Calu3 (cell line): Measurements from ENCODE around the gene XPO4. TPM values are rescaled to one million over a fixed set of nuclear protein-coding genes. Genes with fewer than 3 reads are reported as not detected.
"Not testable (repeated sequence)": the region's sequence is repeated elsewhere in the genome, so short reads cannot be mapped to it uniquely, and the experiment has no call there.

ENCODE experiments used
- BruUV-seq: library from RNA; stranded (reverse); fragments of 400-500 nt; replicated peaks from 2 replicates; lab custom pipeline; 2021; lab: Mats Ljungman, UMichigan
- CTCF ChIA-PET: fragments of 300-600 bp; sonication (Branson Sonifier 250); formaldehyde crosslinking; loops from one replicate; lab custom pipeline; 2022; ENCODE audit warnings: antibody characterized with exemption; lab: Charles Lee
- DNase-seq: peaks from one replicate; pipeline ENCODE4 v3.0.0; 2022
- H3K27ac Mint-ChIP-seq: one replicate; pipeline ENCODE4 v1.8.0; 2022; ENCODE audit warnings: mixed read lengths; ENCODE audit not compliant: unreplicated experiment
- H3K27me3 Mint-ChIP-seq: one replicate; pipeline ENCODE4 v1.8.0; 2022; ENCODE audit warnings: mixed read lengths; ENCODE audit not compliant: unreplicated experiment
- H3K36me3 Mint-ChIP-seq: one replicate; pipeline ENCODE4 v1.8.0; 2022; ENCODE audit warnings: mild to moderate bottlenecking, moderate library complexity, mixed read lengths; ENCODE audit not compliant: insufficient read depth, unreplicated experiment
- H3K4me1 Mint-ChIP-seq: one replicate; pipeline ENCODE4 v1.8.0; 2022; ENCODE audit warnings: mild to moderate bottlenecking, low read depth, mixed read lengths; ENCODE audit not compliant: unreplicated experiment
- H3K4me3 Mint-ChIP-seq: one replicate; pipeline ENCODE4 v1.8.0; 2022; ENCODE audit warnings: mild to moderate bottlenecking, low read depth, moderate library complexity, mixed read lengths; ENCODE audit not compliant: unreplicated experiment
- H3K9me3 Mint-ChIP-seq: one replicate; pipeline ENCODE4 v1.8.0; 2022; ENCODE audit warnings: low read depth, mixed read lengths; ENCODE audit not compliant: unreplicated experiment
- intact Hi-C: fragments of 100-400 bp; cut with micrococcal nuclease; formaldehyde crosslinking; loops from one replicate; pipeline ENCODE4 v1.10.0; 2022; ENCODE audit not compliant: unreplicated experiment
- total RNA-seq: library from RNA; stranded (reverse); gene quantifications from 2 replicates; pipeline ENCODE4 v1.2.3, GENCODE V29; 2022
- TF ChIP-seq, protein P1 (sequence below): fragments of 200-600 bp; IDR thresholded peaks from one replicate; pipeline ENCODE4 v1.8.0; 2022; ENCODE audit warnings: antibody characterized with exemption; ENCODE audit not compliant: unreplicated experiment

XPO4 gene
- total RNA-seq, 1 experiment from 2014 or later, result 13.6 TPM

DNA sequence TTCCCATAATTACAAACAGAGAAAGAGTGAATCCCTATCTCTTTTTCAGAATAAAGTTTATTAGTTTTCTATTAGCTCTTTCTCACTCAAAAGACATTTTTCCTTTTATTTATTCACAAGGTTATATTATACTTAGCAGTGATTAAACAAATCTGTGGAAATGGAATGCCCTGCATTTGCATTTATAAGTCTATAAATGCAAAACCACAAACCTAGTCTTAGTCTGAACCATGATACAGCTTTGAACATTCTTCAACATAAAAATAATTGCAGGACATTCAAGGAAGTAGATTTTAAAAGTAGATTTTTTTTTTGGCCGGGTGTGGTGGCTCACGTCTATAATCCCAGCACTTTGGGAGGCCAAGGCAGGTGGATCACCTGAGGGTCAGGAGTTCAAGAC lies 8.3 kb downstream of the XPO4 start:
- no peak overlapping the region for H3K4me3 Mint-ChIP-seq
- intact Hi-C loops, result no loop called here
- no peak for DNase-seq
- no peak overlapping the region for H3K27ac Mint-ChIP-seq
- H3K4me1 Mint-ChIP-seq, result peaks cover 11% of the 10 kb centered on the region
- no peaks in the 10 kb centered on the region for H3K36me3 Mint-ChIP-seq
- no peaks in the 10 kb centered on the region for H3K9me3 Mint-ChIP-seq
- H3K27me3 Mint-ChIP-seq, result no peaks in the 10 kb centered on the region
- CTCF ChIA-PET, result interaction anchor here (0.7 kb wide), 1 partner anchor 23 kb away, joined by 3 read pairs; no protein-coding TSS in a partner anchor
- no TSS peak for BruUV-seq
- TF ChIP-seq, protein P1, sequence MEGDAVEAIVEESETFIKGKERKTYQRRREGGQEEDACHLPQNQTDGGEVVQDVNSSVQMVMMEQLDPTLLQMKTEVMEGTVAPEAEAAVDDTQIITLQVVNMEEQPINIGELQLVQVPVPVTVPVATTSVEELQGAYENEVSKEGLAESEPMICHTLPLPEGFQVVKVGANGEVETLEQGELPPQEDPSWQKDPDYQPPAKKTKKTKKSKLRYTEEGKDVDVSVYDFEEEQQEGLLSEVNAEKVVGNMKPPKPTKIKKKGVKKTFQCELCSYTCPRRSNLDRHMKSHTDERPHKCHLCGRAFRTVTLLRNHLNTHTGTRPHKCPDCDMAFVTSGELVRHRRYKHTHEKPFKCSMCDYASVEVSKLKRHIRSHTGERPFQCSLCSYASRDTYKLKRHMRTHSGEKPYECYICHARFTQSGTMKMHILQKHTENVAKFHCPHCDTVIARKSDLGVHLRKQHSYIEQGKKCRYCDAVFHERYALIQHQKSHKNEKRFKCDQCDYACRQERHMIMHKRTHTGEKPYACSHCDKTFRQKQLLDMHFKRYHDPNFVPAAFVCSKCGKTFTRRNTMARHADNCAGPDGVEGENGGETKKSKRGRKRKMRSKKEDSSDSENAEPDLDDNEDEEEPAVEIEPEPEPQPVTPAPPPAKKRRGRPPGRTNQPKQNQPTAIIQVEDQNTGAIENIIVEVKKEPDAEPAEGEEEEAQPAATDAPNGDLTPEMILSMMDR, result no peak

DNA sequence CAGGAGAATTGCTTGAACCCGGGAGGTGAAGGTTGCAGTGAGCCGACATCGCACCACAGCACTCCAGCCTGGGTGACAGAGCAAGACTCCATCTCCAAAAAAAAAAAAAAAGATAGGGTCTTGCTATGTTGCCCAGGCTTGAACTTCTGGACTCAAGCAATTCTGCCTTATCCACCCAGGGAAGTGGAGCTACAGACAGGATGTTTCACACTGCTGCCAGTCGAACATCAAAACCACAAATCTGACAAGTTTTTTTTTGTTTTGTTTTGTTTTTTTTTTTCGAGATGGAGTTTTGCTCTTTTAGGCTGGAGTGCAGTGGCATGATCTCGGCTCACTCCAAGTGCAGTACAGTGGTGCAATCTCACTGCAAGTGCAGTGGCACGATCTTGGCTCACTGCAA lies 10.8 kb downstream of the XPO4 start:
- CTCF ChIA-PET, result interaction anchor here (0.6 to 0.7 kb wide), 2 partner anchors 143 to 216 kb away, joined by 3 read pairs; no protein-coding TSS in a partner anchor
- Mint-ChIP-seq H3K27ac (no peak overlapping the region), H3K4me1 (peaks cover 11% of the 10 kb centered on the region), H3K27me3 (no peaks in the 10 kb centered on the region), H3K4me3 (no peak overlapping the region), H3K36me3 (peaks cover 5% of the 10 kb centered on the region), H3K9me3 (no peaks in the 10 kb centered on the region)
- TF ChIP-seq, protein P1, result no peak
- BruUV-seq, result no TSS peak
- intact Hi-C loops, result no loop called here
- DNase-seq, result no peak

DNA sequence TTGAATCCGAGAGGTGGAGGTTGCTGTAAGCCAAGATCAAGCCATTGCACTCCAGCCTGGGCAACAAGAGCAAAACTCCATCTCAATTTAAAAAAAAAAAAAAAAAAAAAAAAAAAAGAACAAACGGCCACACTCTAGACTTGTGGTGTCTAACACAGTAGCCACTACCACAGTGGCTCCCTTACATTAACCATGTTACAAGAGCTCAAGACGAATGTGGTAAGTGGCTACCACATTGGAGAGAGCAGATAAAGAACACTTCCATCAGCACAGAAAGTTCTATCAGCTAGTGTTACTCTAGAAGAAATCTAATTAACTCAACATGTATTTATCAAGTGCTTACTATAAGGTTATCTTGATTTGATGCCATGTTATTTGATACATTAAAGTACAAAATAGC lies 11.5 kb downstream of the XPO4 start:
- no peak for DNase-seq
- intact Hi-C loops, result no loop called here
- peaks cover 11% of the 10 kb centered on the region for H3K4me1 Mint-ChIP-seq
- no peaks in the 10 kb centered on the region for H3K27me3 Mint-ChIP-seq
- TF ChIP-seq, protein P1, result no peak
- H3K4me3 Mint-ChIP-seq, result no peak overlapping the region
- no TSS peak for BruUV-seq
- CTCF ChIA-PET, result interaction anchor here (0.7 kb wide), 1 partner anchor 143 kb away, joined by 3 read pairs; no protein-coding TSS in a partner anchor
- peaks cover 5% of the 10 kb centered on the region for H3K36me3 Mint-ChIP-seq
- H3K27ac Mint-ChIP-seq, result no peak overlapping the region
- H3K9me3 Mint-ChIP-seq, result no peaks in the 10 kb centered on the region

DNA sequence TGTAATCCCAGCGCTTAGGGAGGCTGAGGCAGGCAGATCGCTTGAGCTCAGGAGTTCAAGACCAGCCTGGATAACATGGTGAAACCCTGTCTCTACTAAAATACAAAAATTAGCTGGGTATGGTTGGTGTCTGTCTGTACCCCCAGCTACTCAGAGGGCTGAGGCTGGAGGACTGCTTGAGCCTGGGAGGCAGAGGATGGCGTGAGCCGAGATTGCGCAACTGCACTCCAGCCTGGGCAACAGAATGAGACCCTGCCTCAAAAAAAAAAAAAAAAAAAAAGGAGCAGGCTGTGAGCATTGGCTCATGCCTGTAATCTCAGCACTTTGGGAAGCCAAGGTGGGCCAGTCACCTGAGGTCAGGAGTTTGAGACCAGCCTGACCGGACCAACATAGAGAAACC lies 12.0 kb downstream of the XPO4 start:
- H3K36me3 Mint-ChIP-seq, intact Hi-C loops, H3K27me3 Mint-ChIP-seq, DNase-seq, H3K4me3 Mint-ChIP-seq, H3K9me3 Mint-ChIP-seq, BruUV-seq, H3K27ac Mint-ChIP-seq, CTCF ChIA-PET: not testable (repeated sequence)
- peaks cover 11% of the 10 kb centered on the region for H3K4me1 Mint-ChIP-seq

DNA sequence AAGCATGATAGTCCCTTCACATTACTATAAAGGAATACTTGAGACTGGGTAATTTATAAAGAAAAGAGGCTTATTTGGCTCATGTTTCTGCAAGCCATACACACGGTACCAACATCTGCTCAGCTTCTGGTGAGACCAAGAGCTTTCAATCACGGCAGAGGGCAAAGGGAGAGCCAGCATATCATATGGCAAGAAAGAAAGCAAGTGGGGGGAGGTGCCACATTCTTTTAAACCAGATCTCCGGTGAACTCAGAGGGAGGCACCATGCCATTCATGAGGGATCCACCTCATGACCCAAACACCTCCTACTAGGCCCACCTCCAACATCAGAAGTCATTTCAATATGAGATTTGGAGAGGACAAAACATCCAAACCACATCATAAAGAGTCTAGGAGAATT lies 20.3 kb downstream of the XPO4 start:
- CTCF ChIA-PET, result no interaction called here
- DNase-seq, result no peak

More for the DNA sequence above, 20.3 kb downstream of the XPO4 start:
- Mint-ChIP-seq H3K4me3 (no peak overlapping the region), H3K9me3 (peaks cover under 1% of the 10 kb centered on the region), H3K4me1 (peaks cover 9% of the 10 kb centered on the region), H3K27ac (no peak overlapping the region), H3K36me3 (no peaks in the 10 kb centered on the region), H3K27me3 (no peaks in the 10 kb centered on the region)
- BruUV-seq, result no TSS peak
- TF ChIP-seq, protein P1, result no peak
- intact Hi-C loops, result no loop called here
